Measurements from ENCODE around the gene TRIM26.
"Not testable (repeated sequence)": the region's sequence is repeated elsewhere in the genome, so short reads cannot be mapped to it uniquely, and the experiment has no call there.

TRIM26 gene

DNA sequence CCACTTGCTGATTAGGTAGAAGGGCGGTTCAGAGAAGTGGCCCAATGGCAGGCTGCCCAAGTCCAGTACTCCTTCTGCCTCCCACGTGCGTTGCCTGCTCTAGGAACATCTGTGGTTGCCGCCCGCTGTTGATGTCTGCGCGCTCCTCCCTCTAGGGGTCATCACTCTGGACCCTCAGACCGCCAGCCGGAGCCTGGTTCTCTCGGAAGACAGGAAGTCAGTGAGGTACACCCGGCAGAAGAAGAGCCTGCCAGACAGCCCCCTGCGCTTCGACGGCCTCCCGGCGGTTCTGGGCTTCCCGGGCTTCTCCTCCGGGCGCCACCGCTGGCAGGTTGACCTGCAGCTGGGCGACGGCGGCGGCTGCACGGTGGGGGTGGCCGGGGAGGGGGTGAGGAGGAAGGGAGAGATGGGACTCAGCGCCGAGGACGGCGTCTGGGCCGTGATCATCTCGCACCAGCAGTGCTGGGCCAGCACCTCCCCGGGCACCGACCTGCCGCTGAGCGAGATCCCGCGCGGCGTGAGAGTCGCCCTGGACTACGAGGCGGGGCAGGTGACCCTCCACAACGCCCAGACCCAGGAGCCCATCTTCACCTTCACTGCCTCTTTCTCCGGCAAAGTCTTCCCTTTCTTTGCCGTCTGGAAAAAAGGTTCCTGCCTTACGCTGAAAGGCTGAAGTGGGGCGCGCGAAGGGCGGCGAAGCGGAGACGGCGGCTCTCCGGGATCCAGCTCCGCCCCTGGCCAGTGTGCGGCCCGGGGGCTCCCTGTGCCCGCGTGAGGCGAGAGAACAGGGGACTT is 41.3 kb downstream of the TRIM26 start:
- DNase-seq (ENCODE audit: low read depth in 2 of 2) = no peak

DNA sequence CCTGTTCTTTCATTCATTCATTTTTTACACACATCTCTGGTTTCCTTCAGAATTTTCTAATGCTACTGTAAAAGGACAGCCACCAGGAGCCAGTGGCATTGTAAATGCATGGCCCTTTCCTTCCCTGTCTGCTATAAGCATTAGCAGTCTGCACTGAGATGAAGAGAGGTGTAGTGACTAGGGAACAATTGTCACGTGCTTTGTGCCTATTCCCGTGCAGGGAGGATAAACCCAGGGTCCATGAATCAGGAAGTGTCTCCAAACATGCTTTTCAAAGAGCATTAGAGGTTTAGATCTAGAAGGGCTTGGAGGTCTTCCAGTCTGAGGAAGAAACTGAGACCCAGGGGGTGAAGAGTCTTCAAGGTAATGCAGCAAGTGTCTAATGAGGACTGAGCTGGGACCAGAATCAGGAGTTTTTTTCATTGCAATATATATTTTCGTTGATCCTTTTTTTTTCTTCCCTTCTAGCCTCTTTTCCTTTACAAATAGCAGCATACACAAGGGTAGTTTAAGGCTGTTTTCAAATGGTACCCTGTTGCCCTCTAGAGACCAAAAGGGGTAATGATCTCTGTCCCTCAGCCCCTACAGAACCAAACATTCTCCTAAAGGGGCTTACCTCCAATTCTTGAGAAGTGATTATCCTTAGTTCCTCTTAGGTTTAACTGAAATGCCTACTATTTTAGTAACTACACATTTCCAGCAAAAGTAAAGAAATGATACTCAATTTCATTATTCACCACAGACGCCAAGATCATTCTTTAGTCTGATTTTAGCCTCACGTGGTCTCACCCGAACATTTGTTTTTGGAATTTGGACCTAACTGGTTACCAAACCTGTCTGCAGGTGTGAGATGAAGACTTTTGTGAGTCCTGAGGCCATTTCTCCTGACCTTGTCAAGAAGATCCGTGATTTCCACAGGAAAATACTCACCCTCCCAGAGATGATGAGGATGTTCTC is 43.3 kb downstream of the TRIM26 start:
- DNase-seq (ENCODE audit: low read depth in 2 of 2) = no peak

DNA sequence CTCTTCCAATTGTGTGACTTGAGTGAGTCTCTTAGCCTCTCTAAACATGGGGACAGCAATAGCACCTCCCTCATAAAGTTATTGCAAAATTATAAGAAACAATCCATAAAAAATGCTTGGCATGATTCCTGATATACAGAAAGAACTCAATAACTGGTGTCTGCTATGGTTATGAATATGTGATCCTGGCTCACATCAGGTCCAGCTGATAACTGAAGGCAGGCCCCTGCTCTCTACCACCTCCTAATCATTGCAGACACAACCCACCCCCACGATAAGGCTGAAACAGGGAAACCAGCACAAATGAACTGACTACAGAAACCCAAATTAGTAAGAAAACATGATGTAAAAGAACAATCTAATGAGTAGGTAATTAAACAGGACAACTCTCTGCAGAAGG is 44.5 kb downstream of the TRIM26 start:
- no peak for DNase-seq (ENCODE audit: low read depth in 2 of 2)

DNA sequence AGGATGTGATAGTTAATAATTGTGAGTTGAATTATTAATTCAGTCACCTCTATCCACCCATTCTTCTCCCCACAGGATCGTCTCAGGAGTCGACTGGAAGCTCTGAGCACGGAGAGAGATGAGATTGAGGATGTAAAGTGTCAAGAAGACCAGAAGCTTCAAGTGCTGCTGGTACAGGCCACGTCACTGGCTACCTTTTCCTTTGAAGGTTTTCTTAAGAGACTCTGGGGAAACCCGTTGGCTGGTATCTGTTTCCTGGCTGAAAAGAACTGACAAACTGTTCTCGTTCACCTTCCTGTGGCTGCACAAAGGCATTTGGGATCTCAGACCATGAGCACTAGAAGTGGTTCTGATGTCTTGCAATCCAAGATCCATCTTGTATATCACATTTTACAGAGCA is 46.1 kb downstream of the TRIM26 start:
- no peak for DNase-seq (ENCODE audit: low read depth in 2 of 2)

DNA sequence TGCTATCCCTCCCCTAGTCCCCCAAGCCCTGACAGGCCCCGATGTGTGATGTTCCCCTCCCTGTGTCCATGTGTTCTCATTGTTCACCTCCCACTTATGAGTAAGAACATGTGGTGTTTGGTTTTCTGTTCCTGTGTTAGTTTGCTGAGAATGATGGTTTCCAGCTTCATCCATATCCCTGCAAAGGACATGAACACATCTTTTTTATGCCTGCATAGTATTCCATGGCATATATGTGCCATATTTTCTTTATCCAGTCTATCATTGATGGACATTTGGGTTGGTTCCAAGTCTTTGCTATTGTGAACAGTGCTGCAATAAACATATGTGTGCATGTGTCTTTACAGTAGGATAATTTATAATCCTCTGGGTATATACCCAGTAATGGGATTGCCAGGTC is 48.0 kb downstream of the TRIM26 start:
- DNase-seq (ENCODE audit: low read depth in 2 of 2) = not testable (repeated sequence)

DNA sequence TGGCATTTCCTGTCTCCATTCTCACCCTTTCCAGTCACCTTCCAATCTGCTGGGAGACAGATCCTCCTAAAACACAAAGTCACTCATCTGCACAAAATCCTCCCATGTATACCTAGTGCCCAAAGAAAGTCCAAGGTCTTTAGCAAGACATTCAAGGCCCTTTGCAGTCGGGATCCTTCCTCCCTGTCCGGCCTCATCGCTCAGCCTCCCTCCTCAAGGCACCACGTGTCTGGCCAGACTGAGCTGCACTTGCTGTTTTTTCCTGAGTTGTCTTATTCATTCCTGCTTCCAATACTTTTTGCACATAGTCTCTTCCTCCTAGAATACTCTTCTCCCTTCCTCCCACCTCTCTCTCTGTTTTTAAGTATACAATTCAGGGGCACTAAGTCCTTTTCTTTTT is 48.5 kb downstream of the TRIM26 start:
- DNase-seq (ENCODE audit: low read depth in 2 of 2) = no peak

DNA sequence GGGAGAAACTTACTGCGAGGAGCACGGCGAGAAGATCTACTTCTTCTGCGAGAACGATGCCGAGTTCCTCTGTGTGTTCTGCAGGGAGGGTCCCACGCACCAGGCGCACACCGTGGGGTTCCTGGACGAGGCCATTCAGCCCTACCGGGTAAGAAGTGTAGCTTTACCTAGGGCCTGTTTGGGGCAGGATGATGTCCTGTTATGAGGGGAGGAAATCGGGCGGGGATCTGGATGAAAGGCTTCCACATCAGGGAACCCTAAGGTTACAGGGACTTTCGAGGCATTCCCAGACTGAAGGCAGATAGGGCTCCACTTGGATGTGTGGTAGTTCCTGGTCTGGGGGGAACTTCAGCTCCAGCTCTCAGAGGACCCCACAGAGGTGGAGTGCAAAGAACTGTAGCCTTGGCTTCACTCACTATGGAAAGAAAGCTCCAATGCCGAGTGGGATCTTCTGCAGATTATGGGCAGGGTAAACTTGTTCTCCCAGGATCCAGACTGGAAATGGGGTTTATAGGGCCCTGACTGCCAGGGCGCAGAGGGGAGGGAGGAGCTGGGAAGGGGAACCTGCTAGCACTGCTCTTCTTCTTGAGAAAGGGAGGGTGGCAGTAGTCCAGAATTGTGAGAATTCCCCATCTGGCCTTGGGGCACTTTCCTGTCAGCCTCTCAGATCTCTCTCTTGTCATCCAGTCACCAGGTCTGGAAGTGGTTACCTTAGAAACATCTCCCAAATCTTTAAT is 49.1 kb downstream of the TRIM26 start:
- DNase-seq (ENCODE audit: low read depth in 2 of 2) = no peak

DNA sequence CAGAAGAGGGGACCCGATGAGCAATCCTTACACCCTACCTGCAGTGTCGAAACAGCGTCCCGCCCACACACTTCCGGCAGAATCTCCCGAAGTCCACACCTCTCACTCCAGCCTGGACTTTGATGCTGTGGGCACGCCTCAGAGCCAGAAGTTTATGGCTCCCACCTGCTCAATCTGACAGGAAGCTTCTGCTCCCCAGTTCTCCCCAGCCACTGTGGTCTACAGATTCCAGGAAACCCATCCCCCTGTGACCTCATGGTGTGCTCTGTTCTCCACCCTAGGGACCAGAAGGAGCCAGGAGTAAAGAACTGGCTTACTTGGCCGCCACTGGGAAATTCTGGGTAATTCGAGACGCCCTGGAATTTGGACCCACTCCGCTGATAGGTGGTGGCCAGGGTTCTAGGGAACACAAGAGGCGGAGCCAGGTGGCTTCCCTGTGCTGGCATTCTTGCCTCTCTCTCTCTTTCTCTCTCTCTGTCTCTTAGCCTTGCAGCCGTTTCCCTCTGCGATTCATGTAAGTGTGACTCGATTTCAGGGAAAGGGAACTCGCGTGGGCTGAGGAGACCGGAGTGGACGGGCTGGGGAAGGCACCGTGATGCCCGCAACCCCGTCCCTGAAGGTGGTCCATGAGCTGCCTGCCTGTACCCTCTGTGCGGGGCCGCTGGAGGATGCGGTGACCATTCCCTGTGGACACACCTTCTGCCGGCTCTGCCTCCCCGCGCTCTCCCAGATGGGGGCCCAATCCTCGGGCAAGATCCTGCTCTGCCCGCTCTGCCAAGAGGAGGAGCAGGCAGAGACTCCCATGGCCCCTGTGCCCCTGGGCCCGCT is 49.9 kb downstream of the TRIM26 start, which contains the start of gene TRIM15:
TSS of gene TRIM15 (plus strand) at position 457 of the 828 bp plus-strand sequence. CDS start at position 596, 139 bp downstream.
- no peak for DNase-seq (ENCODE audit: low read depth in 2 of 2)

DNA sequence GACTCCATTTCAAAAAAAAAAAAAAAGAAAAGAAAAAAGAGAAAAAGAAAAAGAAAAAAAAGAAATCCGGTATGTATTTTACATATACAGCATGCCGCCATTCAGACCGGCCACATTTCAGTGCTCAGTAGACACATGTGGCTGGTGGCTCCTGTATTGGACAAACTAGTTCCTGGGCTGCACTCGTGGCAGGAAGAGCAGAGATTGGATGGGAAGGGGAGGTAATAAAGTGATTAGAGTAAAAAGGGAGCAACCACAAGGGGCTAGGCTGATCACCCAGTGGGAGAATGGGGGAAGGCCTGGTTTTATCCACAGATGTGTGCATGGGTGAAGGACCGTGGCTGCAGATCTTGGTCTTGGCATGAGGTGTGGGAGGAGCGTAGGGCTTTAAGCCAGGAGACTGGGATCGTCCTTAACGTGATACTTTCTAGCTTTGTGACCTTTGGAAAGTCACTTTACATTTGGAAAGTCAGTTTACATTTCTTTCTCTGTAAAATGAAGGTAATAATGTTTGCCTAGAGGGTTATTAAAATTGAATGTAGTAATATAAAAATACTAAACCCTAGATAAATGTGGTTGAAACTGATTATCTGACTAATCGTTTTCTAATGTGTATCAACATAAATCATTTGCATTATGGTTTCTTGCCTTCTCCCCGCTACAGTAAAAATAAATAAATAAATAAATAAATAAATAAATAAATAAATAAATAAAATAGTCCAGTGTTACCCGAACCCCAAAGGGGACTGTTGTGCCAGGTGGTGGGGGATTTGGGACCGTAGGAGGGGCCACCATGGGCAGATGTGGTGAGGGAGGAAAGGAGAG is 50.7 kb downstream of the TRIM26 start:
- DNase-seq (ENCODE audit: low read depth in 2 of 2) = no peak

DNA sequence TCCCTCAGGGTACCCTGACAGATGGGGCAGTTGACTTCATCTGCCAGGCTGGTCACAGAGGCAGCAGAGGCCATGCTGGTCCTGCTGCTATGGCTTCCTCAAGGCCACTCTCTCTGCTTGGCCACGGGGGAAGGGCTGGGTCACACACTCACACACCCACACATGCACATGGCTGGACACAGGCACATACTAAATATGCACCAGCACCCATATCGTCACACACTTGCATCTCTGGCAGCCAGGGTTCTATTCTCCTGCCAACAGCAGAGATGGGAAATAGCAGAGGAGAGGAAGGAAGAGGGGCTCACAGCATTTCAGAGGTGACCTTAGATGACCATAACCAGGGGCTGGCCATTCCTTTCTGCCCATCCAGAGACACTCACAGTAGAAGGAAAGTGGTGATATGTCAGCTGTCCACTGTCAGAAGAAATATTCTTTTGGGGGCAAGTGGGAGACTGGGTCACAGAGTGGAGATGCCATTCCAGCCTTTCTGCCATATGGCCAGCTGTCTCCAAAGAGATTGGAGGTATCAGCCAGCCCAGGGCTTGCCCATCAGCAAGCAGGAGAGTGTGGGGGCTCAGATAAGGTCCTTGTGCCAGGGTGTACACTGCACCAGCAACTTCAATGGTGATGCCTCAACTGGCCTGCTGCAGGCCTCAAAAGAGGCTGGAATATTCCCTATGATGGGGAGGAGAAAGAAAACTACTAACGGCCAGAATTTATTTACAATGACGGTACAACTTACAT is 52.2 kb downstream of the TRIM26 start, which contains the start of gene TRIM10:
TSS of gene TRIM10 (minus strand) at position 427 of the 747 bp plus-strand sequence. CDS start at position 74, 353 bp downstream.
- no peak for DNase-seq (ENCODE audit: low read depth in 2 of 2)

DNA sequence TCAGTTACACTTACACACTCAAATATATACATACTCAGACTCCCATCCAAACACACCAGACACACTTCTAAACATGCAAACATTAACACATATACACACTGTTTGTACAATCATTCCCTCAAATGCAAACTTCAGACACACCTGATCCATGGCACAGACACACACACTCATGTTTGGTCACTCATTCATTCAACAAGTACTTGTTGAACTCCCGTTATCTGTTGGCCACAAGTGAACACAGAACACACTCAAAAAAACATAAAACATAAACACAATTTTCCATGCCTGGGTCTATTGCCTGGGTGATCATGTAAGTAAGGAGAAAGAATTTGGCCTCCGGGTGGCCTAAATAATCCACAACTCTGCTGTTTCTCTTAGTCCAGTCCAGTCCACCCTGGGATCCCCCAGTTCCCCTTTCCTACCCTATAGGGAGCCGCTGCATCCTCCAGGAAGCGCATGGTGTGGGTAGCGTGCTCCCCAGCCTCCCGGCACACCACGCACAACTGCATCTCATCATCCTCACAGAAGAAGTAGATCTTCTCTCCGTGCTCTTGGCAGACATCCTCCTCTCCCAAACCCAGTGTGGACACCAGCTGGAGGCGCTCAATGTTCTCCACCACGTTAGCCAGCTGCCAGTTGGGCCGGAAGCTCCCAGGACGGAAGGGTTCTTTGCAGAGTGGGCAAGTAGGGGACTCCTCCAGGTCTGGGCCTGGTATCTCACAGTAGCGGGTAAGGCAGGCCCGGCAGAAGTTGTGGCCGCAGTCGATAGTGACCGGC is 53.0 kb downstream of the TRIM26 start:
- no peak for DNase-seq (ENCODE audit: low read depth in 2 of 2)

DNA sequence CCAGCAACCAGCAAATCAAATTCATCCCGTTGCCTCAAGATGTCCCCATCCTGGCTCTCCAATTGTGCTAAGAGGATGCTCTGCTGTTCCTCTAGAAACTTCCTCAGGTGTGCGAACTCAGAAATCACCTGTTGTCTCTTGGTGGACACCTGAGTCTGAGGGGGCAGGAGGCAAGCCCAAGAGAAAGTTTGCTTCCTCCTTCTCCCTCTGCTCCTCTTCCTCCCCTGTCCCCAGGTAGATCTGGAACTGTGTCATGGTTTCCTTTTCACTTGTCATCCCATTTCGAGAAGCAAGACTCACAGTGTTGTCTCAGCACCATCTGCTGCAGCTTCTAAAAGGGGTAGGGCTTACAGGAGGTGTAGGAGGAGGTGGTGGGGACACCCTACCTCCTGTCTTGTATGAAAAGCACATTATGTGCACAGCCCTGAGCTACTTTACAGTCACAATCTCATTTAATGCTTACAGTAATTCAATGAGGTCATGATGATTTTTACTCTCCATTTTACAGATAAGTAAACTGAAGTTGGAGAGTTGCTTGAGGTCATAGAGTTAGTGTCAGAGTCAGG is 54.6 kb downstream of the TRIM26 start:
- no peak for DNase-seq (ENCODE audit: low read depth in 2 of 2)

DNA sequence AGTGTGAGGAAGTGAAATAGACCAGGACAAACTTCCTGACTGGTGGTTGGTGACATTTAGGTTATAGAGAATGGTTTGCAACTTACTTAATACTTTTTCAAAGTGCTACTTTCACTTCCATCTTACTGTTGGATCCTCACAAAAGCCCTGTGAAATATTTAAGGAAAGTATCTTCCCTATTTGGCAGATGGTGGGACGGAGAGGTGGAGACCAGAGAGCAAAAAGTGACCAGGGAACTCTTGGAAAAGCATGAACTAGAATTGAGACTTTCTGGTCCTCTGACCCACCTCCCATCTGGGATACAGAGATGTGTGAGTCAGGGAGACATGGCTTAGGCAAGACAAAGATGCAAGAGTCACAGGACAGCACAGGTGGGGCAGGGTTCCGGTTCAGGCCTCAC is 55.2 kb downstream of the TRIM26 start:
- no peak for DNase-seq (ENCODE audit: low read depth in 2 of 2)

DNA sequence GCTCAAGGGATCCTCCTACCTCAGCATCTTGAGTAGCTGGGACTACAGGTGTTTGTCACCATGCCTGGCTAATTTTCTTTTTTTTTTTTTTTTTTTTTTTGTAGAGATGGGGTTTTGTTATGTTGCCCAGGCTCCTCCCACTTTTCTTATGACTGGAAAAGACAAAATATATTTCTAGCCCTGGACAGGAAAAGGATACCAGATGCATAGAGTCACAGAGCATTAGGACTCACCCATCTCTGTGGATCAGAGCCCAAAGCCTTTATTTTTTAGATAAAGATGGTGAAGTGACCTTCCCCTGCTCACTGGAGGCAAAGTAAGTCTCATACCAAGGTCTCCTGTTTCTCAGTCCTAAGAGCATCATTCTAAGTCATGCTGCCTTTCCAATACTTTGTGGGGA is 55.6 kb downstream of the TRIM26 start:
- no peak for DNase-seq (ENCODE audit: low read depth in 2 of 2)

DNA sequence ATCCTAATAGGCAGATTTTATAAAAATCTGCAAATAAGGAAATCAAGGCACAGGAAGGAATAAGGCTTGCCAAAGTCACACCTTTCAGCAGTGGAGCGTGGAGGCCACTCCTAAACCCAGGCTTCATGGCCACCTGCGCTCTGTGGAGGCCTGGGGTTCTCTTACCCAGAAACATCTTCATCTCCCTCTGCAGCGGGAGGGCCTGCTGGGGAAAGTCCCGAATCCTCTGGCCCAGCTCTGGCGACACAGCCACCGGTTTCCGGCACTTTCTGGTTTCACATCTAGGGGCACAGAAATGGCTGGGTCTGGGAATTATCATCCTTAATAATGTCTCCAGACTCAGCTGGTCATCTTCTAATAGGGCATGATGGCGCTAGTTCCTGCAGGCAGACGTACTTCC is 56.4 kb downstream of the TRIM26 start:
- no peak for DNase-seq (ENCODE audit: low read depth in 2 of 2)

DNA sequence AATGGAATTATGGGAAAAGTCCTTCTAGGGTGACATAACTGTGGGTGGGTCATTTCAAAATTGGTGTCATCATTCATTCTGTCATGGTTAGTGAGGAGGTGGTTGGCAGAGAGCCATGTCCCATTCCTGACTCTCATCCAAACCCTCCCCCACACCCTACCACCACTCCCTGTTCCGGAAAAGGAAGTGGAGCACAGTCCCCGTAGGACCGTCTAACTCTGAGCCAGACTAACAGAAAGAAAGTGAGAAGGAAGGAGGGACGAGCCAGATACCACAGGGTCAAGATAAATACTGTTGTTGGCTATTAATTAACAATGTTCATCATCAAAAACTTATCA is 57.0 kb downstream of the TRIM26 start:
- no peak for DNase-seq (ENCODE audit: low read depth in 2 of 2)

DNA sequence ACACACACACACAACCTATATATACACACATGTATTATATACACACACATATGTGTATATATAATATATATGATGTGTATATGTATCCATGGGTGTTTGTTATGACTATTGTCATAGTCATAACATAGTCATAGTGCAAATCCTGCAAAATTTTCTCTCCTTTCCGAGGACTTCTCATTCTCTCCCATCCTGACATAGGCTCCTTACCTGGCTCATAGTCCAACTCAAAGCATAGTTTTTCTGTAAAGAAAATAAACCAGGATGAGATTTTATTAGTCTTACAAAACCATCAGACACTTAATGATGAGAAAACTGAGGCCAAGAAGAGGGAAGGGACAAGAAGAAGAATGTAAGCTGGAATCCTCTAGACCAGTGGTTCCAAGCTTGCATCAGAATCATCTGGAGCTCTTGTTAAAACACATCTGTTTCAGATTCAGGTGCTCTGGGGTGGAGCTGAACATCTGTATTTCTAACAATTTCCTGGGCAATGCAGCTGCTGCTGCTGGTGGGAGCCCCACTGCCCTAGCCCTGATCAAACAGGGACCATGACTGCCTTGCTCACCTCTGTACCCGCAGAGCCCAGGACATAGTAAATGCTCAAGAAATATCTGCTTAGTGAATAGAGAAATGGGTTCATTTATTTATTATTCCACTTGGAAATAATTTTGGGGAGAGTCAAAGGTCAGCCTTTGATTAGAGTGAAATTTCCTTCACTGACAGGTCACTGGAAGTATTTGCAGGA is 57.5 kb downstream of the TRIM26 start:
- no peak for DNase-seq (ENCODE audit: low read depth in 2 of 2)
